Gastrocnemius medialis (tissue), 4 donors: ENCODE data around the gene ATG9B. TPM values are rescaled to one million over a fixed set of nuclear protein-coding genes. Genes with fewer than 3 reads are reported as not detected.

Experiments
- ATAC-seq, 2 donors: fragments of 150-250 bp; one replicate each; pipeline ENCODE4 v1.9.1; 2016
- DNase-seq, 2 donors: peaks; one replicate each; pipeline ENCODE4 v3.0.0-alpha.2; 2019
- H3K27ac ChIP-seq, 4 donors: fragments of 200-600 bp; sonication (generic); 1 replicate in 1 of 4; 2 replicates in 3 of 4; pipeline ENCODE4 v1.5.1; 2016 to 2018; ENCODE audit warnings: mild to moderate bottlenecking in 2 of 4, moderate library complexity in 1 of 4
- H3K27me3 ChIP-seq, 3 donors: fragments of 200-600 bp; sonication (generic) in 2 of 3; 1 replicate in 1 of 3; 2 replicates in 2 of 3; pipeline versions ENCODE4 v1.5.1 to v1.6.0; 2016 to 2019; ENCODE audit warnings: mild to moderate bottlenecking in 1 of 3, moderate library complexity in 1 of 3
- H3K36me3 ChIP-seq, 2 donors: fragments of 200-600 bp; sonication (generic) in 1 of 2; one replicate each; pipeline ENCODE4 v1.5.1; 2017 to 2018
- H3K4me1 ChIP-seq, 2 donors: fragments of 200-600 bp; sonication (generic) in 1 of 2; one replicate each; pipeline ENCODE4 v1.5.1; 2016 to 2017; ENCODE audit warnings: mild to moderate bottlenecking in 2 of 2
- H3K4me3 ChIP-seq, 4 donors: fragments of 200-600 bp; sonication (generic) in 3 of 4; 1 replicate in 1 of 4; 2 replicates in 3 of 4; pipeline ENCODE4 v1.5.1; 2016 to 2019; ENCODE audit warnings: mild to moderate bottlenecking in 2 of 4
- H3K9me3 ChIP-seq, 3 donors: fragments of 200-600 bp; sonication (generic) in 2 of 3; 1 replicate in 1 of 3; 2 replicates in 2 of 3; pipeline ENCODE4 v1.5.1; 2016 to 2019
- POLR2A ChIP-seq, 2 donors: fragments of 450-650 bp; IDR thresholded peaks; one replicate each; pipeline ENCODE4 v1.6.1; 2017; ENCODE audit warnings: antibody characterized with exemption in 2 of 2, mild to moderate bottlenecking in 2 of 2, moderate library complexity in 2 of 2
- in situ Hi-C, 4 donors: fragments of 200-750 bp; cut with MboI; loops; one replicate each; pipeline versions ENCODE4 v1.15.0 to v1.8.0; 2017; ENCODE audit warnings: low sequenced_read_pairs in 4 of 4
- intact Hi-C: fragments of 100-400 bp; cut with DNase I; formaldehyde crosslinking; loops from one replicate; pipeline ENCODE4 v1.15.1; 2023; ENCODE audit warnings: low total_unique reads
- total RNA-seq, 4 donors: library from RNA; depleted of rRNA; stranded (reverse); fragments of >200 nt; gene quantifications; one replicate each; pipeline versions ENCODE4 v1.1.0 to v1.2.3, GENCODE V29; 2016
- TF ChIP-seq, protein P1 (sequence below), 5 experiments: fragments of 450-650 bp in 3 of 5; fragments of 200-600 bp in 2 of 5; sonication (generic) in 2 of 5; IDR thresholded peaks in 4 of 5; conservative IDR thresholded peaks in 1 of 5; 1 replicate in 4 of 5; 2 replicates in 1 of 5; pipeline ENCODE4 v1.5.1; 2016 to 2019; ENCODE audit warnings: antibody characterized with exemption in 5 of 5, mild to moderate bottlenecking in 3 of 5, moderate library complexity in 3 of 5

The ATG9B gene, protein sequence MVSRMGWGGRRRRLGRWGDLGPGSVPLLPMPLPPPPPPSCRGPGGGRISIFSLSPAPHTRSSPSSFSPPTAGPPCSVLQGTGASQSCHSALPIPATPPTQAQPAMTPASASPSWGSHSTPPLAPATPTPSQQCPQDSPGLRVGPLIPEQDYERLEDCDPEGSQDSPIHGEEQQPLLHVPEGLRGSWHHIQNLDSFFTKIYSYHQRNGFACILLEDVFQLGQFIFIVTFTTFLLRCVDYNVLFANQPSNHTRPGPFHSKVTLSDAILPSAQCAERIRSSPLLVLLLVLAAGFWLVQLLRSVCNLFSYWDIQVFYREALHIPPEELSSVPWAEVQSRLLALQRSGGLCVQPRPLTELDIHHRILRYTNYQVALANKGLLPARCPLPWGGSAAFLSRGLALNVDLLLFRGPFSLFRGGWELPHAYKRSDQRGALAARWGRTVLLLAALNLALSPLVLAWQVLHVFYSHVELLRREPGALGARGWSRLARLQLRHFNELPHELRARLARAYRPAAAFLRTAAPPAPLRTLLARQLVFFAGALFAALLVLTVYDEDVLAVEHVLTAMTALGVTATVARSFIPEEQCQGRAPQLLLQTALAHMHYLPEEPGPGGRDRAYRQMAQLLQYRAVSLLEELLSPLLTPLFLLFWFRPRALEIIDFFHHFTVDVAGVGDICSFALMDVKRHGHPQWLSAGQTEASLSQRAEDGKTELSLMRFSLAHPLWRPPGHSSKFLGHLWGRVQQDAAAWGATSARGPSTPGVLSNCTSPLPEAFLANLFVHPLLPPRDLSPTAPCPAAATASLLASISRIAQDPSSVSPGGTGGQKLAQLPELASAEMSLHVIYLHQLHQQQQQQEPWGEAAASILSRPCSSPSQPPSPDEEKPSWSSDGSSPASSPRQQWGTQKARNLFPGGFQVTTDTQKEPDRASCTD
- under 1 TPM in 1 of 4 donors, not detected in 3; 0.31 TPM for total RNA-seq

DNA sequence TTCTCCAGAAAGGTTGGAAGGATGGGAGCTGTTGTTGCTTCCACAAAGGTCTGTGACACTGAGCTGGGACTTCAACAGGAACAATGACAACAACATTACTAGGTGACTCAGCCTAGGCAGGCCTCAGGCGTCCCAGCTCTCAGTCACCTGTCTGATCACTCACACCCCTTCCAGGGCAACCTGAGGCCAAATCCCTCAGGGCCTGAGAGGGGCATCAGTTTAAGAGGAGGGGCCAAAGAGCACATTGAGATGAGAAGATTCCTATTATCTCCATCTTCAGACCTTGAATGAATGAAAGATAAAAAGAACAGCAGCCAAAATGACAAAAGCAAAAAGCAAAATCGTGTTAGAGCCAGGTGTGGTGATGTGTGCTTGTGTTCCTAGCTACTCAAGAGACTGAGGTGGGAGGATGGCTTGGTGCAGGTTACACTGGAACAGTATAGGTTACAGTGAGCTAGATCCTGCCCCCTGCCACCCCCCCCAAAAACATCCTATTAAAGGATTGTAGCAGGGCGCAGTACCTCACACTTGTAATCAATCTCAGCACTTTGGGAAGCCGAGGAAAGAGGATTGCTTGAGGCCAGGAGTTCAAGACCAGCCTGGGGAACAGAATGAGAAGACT, at the start of gene ATG9B:
Gene ATG9B, minus strand, starts transcription at position 60 of the 622 bp plus-strand sequence. CDS start 71 bp downstream, outside the sequence.
- peaks cover 0 to 10% (median 7%) of the 10 kb centered on the region in 3 donors for H3K27me3 ChIP-seq
- no peaks in the 10 kb centered on the region for H3K36me3 ChIP-seq
- H3K27ac ChIP-seq = no peak within 1 kb of the TSS
- no peak for TF ChIP-seq POLR2A (IDR thresholded peaks at IDR 0.05)
- TF ChIP-seq, protein P1, sequence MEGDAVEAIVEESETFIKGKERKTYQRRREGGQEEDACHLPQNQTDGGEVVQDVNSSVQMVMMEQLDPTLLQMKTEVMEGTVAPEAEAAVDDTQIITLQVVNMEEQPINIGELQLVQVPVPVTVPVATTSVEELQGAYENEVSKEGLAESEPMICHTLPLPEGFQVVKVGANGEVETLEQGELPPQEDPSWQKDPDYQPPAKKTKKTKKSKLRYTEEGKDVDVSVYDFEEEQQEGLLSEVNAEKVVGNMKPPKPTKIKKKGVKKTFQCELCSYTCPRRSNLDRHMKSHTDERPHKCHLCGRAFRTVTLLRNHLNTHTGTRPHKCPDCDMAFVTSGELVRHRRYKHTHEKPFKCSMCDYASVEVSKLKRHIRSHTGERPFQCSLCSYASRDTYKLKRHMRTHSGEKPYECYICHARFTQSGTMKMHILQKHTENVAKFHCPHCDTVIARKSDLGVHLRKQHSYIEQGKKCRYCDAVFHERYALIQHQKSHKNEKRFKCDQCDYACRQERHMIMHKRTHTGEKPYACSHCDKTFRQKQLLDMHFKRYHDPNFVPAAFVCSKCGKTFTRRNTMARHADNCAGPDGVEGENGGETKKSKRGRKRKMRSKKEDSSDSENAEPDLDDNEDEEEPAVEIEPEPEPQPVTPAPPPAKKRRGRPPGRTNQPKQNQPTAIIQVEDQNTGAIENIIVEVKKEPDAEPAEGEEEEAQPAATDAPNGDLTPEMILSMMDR (IDR thresholded peaks at IDR 0.05 in 4 of 5, conservative IDR thresholded peaks at IDR 0.05 in 1 of 5) = no peak
- peaks cover 6 to 8% of the 10 kb centered on the region in 2 donors for H3K4me1 ChIP-seq
- ATAC-seq (no peak), DNase-seq (no peak)
- in situ Hi-C loops (loop anchor here in 1 of 4 donors (10.0 kb wide), 1 partner anchor 80 kb away; no protein-coding TSS in a partner anchor), intact Hi-C loops (loop anchor here (5.0 to 10.0 kb wide), 4 partner anchors 148 to 620 kb away; partner anchors contain the start of genes ASB10 and SMARCD3)
- no peaks in the 10 kb centered on the region for H3K9me3 ChIP-seq
- H3K4me3 ChIP-seq = no peak within 1 kb of the TSS

DNA sequence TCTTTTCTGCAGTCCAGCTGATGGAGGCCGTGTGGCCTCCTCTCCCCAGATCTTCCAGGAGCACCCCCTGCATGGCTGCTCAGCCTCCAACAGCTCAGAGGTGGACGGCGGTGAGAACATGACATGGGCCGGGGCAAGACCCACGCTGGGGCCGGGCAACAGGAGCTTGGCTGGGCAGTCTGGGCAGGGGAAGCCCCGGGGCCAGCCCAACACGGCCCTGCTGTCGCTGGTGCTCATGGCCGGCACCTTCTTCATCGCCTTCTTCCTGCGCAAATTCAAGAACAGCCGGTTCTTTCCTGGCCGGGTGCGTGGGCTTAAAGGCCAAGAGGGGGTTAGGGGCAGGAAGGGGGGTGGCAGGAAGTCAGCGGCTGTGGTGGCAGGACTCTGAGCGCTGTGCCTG, 49.7 kb upstream of the ATG9B start:
- Histone ChIP-seq H3K36me3 (peaks cover 0 to 55% of the 10 kb centered on the region in 2 donors), H3K4me3 (no peak overlapping the region), H3K9me3 (no peaks in the 10 kb centered on the region), H3K27me3 (no peaks in the 10 kb centered on the region), H3K4me1 (peaks cover 6 to 11% of the 10 kb centered on the region in 2 donors), H3K27ac (no peak overlapping the region)
- intact Hi-C loops = no loop called here
- DNase-seq (no peak), ATAC-seq (no peak)
- TF ChIP-seq POLR2A (IDR thresholded peaks at IDR 0.05) = no peak
- TF ChIP-seq, protein P1 (IDR thresholded peaks at IDR 0.05 in 4 of 5, conservative IDR thresholded peaks at IDR 0.05 in 1 of 5) = no peak
- in situ Hi-C loops = no loop called here

DNA sequence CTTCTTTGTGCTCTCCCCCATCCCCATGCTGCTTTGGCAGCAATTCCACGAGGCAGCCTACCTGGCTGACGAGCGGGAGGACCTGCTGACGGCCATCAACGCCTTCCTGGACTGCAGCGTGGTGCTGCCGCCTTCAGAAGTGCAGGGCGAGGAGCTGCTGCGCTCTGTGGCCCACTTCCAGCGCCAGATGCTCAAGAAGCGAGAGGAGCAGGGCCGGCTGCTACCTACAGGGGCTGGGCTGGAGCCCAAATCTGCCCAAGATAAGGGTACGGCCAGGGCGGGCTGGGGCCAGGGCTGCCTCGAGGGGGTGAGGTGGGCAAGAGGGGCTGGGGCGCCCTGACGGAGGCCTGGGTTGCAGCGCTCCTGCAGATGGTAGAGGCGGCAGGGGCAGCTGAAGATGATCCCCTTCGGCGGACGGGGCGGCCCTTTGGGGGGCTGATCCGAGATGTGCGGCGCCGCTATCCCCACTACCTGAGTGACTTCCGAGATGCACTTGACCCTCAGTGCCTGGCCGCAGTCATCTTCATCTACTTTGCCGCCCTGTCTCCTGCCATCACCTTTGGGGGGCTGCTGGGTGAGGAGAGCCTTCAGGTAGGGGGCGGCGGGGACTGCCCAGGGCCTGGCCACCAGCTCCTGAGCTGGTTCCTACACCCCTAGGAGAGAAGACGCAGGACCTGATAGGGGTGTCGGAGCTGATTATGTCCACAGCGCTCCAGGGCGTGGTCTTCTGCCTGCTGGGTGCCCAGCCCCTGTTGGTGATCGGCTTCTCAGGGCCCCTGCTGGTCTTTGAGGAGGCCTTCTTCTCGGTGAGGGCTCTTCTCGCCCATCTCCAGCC, 47.0 kb upstream of the ATG9B start:
- no peak for TF ChIP-seq POLR2A (IDR thresholded peaks at IDR 0.05)
- TF ChIP-seq, protein P1 (IDR thresholded peaks at IDR 0.05 in 4 of 5, conservative IDR thresholded peaks at IDR 0.05 in 1 of 5) = no peak
- no peaks in the 10 kb centered on the region for H3K9me3 ChIP-seq
- peaks cover 0 to 74% of the 10 kb centered on the region in 2 donors for H3K36me3 ChIP-seq
- in situ Hi-C loops (no loop called here), intact Hi-C loops (no loop called here)
- H3K27me3 ChIP-seq = no peaks in the 10 kb centered on the region
- DNase-seq (no peak), ATAC-seq (no peak)
- no peak overlapping the region for H3K4me3 ChIP-seq
- H3K27ac ChIP-seq = no peak overlapping the region
- no peaks in the 10 kb centered on the region for H3K4me1 ChIP-seq

DNA sequence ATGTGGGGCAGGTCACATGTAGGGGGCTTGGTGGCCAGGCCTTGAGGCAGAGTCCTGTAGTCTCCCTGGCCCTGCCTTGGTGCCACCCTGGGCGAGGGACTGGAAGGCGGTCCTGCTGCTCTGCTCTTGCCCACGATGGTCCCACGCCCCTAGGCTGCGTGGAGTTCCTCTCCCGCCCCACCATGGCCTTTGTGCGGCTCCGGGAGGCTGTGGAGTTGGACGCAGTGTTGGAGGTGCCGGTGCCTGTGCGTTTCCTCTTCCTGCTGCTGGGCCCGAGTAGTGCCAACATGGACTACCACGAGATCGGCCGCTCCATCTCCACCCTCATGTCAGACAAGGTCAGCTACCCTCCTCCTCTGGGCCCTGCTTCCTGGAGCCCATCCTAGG, 46.3 kb upstream of the ATG9B start:
- intact Hi-C loops = no loop called here

More for the DNA sequence above, 46.3 kb upstream of the ATG9B start:
- Histone ChIP-seq H3K9me3 (no peaks in the 10 kb centered on the region), H3K4me1 (no peaks in the 10 kb centered on the region), H3K36me3 (peaks cover 0 to 81% of the 10 kb centered on the region in 2 donors), H3K27me3 (no peaks in the 10 kb centered on the region), H3K4me3 (no peak overlapping the region), H3K27ac (no peak overlapping the region)
- in situ Hi-C loops = no loop called here
- DNase-seq (no peak), ATAC-seq (no peak)
- TF ChIP-seq POLR2A (IDR thresholded peaks at IDR 0.05) = no peak
- TF ChIP-seq, protein P1 (IDR thresholded peaks at IDR 0.05 in 4 of 5, conservative IDR thresholded peaks at IDR 0.05 in 1 of 5) = no peak
